SK-N-SH treated with all-trans-retinoic acid at 6 μM for 48 hours (cell line): ENCODE results near the gene NFXL1.

Source experiments
- ATAC-seq: fragments of 200-7000 bp; cut with Tn5 transposase; 3 replicates; pipeline ENCODE4 v1.9.1; 2020; ENCODE audit warnings: mild to moderate bottlenecking, moderate library complexity
- BACH2 ChIP-seq: fragments of 250-450 bp; sonication (Bioruptor Pico); IDR thresholded peaks from 2 replicates; pipeline ENCODE4 v1.9.0; 2021; ENCODE audit warnings: mild to moderate bottlenecking, borderline replicate concordance
- CREB5 ChIP-seq: fragments of 250-450 bp; sonication (Bioruptor Pico); IDR thresholded peaks from 2 replicates; pipeline ENCODE4 v1.5.1; 2020; ENCODE audit warnings: low read depth, mild to moderate bottlenecking, moderate library complexity
- CSDC2 ChIP-seq: fragments of 250-450 bp; sonication (Bioruptor Pico); IDR thresholded peaks from 2 replicates; pipeline ENCODE4 v1.5.0; 2020; ENCODE audit warnings: mild to moderate bottlenecking, moderate library complexity
- CSRNP3 ChIP-seq: fragments of 250-450 bp; sonication (Bioruptor Pico); IDR thresholded peaks from 2 replicates; pipeline ENCODE4 v1.5.1; 2021; ENCODE audit warnings: mild to moderate bottlenecking, moderate library complexity
- ESRRG ChIP-seq: fragments of 250-450 bp; sonication (Bioruptor Pico); IDR thresholded peaks from 2 replicates; pipeline ENCODE4 v1.6.1; 2021; ENCODE audit warnings: mild to moderate bottlenecking
- ISL1 ChIP-seq: fragments of 250-450 bp; sonication (Bioruptor Pico); IDR thresholded peaks from 2 replicates; pipeline ENCODE4 v2.1.2; 2022; ENCODE audit warnings: mild to moderate bottlenecking, moderate library complexity
- OSR1 ChIP-seq: fragments of 250-450 bp; sonication (Bioruptor Pico); IDR thresholded peaks from 2 replicates; pipeline ENCODE4 v1.8.0; 2022; ENCODE audit warnings: moderate library complexity, mild to moderate bottlenecking, inconsistent platforms
- POU6F1 ChIP-seq: fragments of 250-450 bp; sonication (Bioruptor Pico); IDR thresholded peaks from 2 replicates; pipeline ENCODE4 v1.8.0; 2021; ENCODE audit warnings: low read depth, mild to moderate bottlenecking, moderate library complexity, borderline replicate concordance
- PPARA ChIP-seq: fragments of 250-450 bp; sonication (Bioruptor Pico); IDR thresholded peaks from 2 replicates; pipeline ENCODE4 v1.5.0; 2020; ENCODE audit warnings: mild to moderate bottlenecking, borderline replicate concordance
- SNAI2 ChIP-seq: fragments of 250-450 bp; sonication (Bioruptor Pico); IDR thresholded peaks from 2 replicates; pipeline ENCODE4 v1.5.0; 2020; ENCODE audit warnings: mild to moderate bottlenecking, moderate library complexity
- TCF4 ChIP-seq: fragments of 250-450 bp; sonication (Bioruptor Pico); IDR thresholded peaks from 2 replicates; pipeline ENCODE4 v1.8.0; 2021; ENCODE audit warnings: mild to moderate bottlenecking, moderate library complexity, borderline replicate concordance
- TOX ChIP-seq: fragments of 250-450 bp; sonication (Bioruptor Pico); IDR thresholded peaks from 2 replicates; pipeline ENCODE4 v1.8.0; 2021; ENCODE audit warnings: mild to moderate bottlenecking, moderate library complexity, borderline replicate concordance
- TSHZ2 ChIP-seq: fragments of 250-450 bp; sonication (Bioruptor Pico); IDR thresholded peaks from 2 replicates; pipeline ENCODE4 v1.5.0; 2020; ENCODE audit warnings: mild to moderate bottlenecking, moderate library complexity
- ZC3H10 ChIP-seq: fragments of 250-450 bp; sonication (Bioruptor Pico); IDR thresholded peaks from 2 replicates; pipeline ENCODE4 v1.5.1; 2021; ENCODE audit warnings: mild to moderate bottlenecking, moderate library complexity
- ZFP3 ChIP-seq: fragments of 250-450 bp; sonication (Bioruptor Pico); IDR thresholded peaks from 2 replicates; pipeline ENCODE4 v1.5.0; 2020; ENCODE audit warnings: mild to moderate bottlenecking, moderate library complexity
- ZNF565 ChIP-seq: fragments of 450-650 bp; formaldehyde crosslinking; conservative IDR thresholded peaks from 2 replicates; pipeline ENCODE4 v1.5.0; 2020; ENCODE audit warnings: low read depth, mild to moderate bottlenecking, moderate library complexity
- ZNF70 ChIP-seq: fragments of 450-650 bp; formaldehyde crosslinking; IDR thresholded peaks from 2 replicates; pipeline ENCODE4 v1.5.0; 2020; ENCODE audit warnings: mild to moderate bottlenecking, moderate library complexity
- ZNF8 ChIP-seq: fragments of 450-650 bp; formaldehyde crosslinking; IDR thresholded peaks from 2 replicates; pipeline ENCODE4 v1.5.0; 2020; ENCODE audit warnings: mild to moderate bottlenecking, moderate library complexity

The NFXL1 gene

GRCh38 chr4:47824840-47825239, 89.5 kb downstream of the NFXL1 start (continued):
- no peak for TF ChIP-seq TOX (CRISPR knock-in tag)
- no peak for TF ChIP-seq CSRNP3 (CRISPR knock-in tag)
- no peak for TF ChIP-seq ZC3H10
- TF ChIP-seq ISL1 = no peak
- TF ChIP-seq, all 23 proteins: peak for 0

DNA sequence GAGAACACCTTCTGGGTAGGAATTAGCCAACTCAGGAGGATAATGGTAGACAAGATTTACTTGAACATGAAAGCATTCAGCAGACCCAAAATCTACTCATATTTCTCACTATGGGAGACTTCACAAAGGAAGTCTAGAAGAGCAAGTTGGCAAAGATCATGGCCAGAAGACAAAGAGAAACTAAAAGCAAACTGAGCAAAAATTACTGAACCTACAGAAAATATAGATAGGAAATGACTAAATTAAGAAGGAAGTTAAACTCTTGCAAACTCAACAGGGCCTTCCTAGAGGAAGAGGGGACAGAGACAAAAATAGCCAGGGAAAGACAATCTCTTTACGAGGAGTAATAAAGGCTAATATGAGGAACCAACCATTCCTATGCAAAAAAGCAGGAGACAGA, 95.2 kb downstream of the NFXL1 start:
- TF ChIP-seq PPARA = no peak
- no peak for TF ChIP-seq ESRRG (CRISPR knock-in tag)
- TF ChIP-seq ZC3H10 = no peak
- no peak for TF ChIP-seq ZNF565 (CRISPR knock-in tag)
- TF ChIP-seq CSRNP3 (CRISPR knock-in tag) = no peak
- TF ChIP-seq ISL1 = no peak
- TF ChIP-seq ZFP3 (CRISPR knock-in tag) = no peak
- ATAC-seq = no peak

GRCh38 chr4:47817275-47817674, 97.1 kb downstream of the NFXL1 start:
- TF ChIP-seq OSR1 (CRISPR knock-in tag) (no peak), ZNF70 (no peak), ZNF8 (no peak), PPARA (no peak), CSDC2 (CRISPR knock-in tag) (no peak), ZC3H10 (no peak), POU6F1 (no peak)
- no peak for ATAC-seq

DNA sequence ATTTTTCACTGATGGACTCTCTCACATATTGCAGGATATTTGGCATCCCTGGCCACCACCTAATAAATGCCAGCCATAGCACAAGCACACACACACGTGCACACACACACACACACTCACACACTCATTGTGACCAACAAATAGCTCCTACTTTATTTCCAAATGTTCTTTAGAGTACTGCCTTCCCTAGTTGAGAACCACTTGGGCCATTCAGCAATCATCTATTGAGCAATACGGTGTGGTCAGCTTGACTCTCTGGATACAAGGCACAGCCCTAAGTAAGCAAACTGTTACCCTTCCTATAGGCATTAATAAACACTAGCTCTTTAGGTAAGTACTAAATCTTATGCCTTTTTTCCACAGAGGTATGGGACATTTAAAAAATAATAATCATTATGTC, 97.6 kb downstream of the NFXL1 start:
- TF ChIP-seq POU6F1 = no peak
- no peak for TF ChIP-seq CREB5 (CRISPR knock-in tag)
- TF ChIP-seq ZC3H10 = no peak
- no peak for TF ChIP-seq SNAI2 (CRISPR knock-in tag)
- no peak for ATAC-seq

DNA sequence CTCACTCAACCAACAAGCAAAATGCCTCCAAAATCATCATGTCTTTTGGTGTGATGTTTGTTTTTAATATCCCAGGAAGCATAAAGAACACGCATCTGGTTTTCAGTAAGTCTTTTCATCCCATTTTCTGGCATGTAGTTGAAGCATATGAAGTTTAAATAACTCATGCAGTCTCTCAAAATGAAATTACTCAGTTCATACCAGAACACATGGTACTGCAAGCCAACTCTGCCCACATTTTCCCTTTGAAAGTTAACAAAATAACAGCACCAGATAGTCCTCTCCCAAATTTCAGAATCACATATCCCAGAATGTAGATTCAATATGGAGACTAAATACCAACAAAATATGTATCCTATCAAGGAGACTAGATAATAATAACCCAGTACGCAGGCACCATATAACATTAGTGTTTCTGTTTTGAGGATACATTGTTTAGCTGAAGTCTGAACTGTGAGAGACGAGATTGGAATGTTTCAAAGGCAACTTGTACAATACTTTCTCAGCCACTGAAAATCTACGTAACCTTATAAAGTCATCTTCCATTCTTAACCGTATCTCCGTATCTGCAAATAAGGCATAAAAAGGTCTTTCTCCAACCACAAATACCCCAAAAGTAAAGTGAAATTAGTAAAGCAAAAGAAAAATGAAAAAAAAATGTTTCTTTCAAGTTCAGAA, 99.6 kb downstream of the NFXL1 start:
- no peak for ATAC-seq
- no peak for TF ChIP-seq PPARA
- TF ChIP-seq TCF4 (CRISPR knock-in tag) = no peak
- no peak for TF ChIP-seq CSRNP3 (CRISPR knock-in tag)
- no peak for TF ChIP-seq OSR1 (CRISPR knock-in tag)
- TF ChIP-seq TOX (CRISPR knock-in tag) = no peak
- TF ChIP-seq TSHZ2 = no peak
- no peak for TF ChIP-seq ZNF565 (CRISPR knock-in tag)
- TF ChIP-seq BACH2 (CRISPR knock-in tag) = no peak
- no peak for TF ChIP-seq CSDC2 (CRISPR knock-in tag)
- no peak for TF ChIP-seq CREB5 (CRISPR knock-in tag)
- TF ChIP-seq ISL1 = no peak
- TF ChIP-seq ZNF70 = no peak
- TF ChIP-seq, all 23 proteins: peak for 0
